NT2/D1 (cell line): Measurements from ENCODE around the gene DUSP2.

Experiments
- SUZ12 ChIP-seq: IDR thresholded peaks from 2 replicates; pipeline ENCODE4 v1.6.1; 2011; ENCODE audit not compliant: insufficient read length, insufficient read depth; ENCODE audit errors: extremely low read depth
- YY1 ChIP-seq: IDR thresholded peaks from 2 replicates; pipeline ENCODE4 v1.6.1; 2011; ENCODE audit not compliant: insufficient read length, insufficient read depth

DNA sequence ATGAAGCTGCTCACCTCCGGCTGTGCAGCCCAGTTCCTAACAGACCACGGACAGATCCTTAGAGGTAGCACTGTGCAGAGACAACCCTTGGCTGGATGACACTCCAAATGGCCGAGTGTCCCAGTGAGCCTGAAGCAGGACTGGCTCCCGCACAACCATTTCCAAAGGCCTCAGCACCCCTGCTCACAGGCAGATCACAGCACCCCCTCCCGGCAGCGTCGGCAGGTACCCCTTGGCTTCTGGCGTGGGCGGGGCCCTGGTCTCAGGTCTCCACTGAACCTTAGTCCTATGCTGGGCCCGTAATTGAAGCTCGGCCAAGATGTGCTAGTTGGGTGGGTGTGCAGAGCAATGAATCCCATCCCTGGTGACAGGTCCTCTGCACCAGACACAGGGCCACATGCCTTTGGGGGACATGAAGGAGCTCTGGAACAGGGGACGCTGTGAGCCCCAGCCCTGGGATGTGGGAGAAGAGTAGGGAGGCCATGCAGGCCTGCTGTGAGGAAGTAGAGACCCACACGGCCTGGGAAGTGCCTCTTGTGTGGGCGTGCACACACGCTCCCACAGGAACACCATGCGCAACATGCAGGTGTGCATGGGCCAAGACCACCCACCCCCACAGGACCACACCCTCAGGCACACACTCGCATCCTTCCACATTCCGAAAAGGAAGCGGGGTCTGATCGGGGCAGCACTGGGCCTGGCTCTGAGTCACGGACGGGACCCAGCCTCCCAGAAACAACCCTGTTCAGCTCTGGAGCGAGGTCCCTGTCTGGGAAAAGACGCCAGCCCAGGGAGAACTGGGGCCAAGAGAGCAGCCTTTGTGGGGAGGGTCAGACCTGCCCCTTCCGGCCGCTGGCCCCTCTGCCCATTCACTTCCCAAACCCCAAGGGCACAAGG lies 2.8 kb downstream of the DUSP2 start:
- TF ChIP-seq SUZ12 (no peak), YY1 (no peak)
